UCSD-AML1 (cell line): ENCODE measurements around the gene ADA.
"Not testable (repeated sequence)": the region's sequence is repeated elsewhere in the genome, so short reads cannot be mapped to it uniquely, and the experiment has no call there.

Experiments used
- DNase-seq: peaks from one replicate; lab custom pipeline; 2025; ENCODE audit not compliant: unreplicated experiment; lab: John Stamatoyannopoulos, UW

The ADA gene

DNA sequence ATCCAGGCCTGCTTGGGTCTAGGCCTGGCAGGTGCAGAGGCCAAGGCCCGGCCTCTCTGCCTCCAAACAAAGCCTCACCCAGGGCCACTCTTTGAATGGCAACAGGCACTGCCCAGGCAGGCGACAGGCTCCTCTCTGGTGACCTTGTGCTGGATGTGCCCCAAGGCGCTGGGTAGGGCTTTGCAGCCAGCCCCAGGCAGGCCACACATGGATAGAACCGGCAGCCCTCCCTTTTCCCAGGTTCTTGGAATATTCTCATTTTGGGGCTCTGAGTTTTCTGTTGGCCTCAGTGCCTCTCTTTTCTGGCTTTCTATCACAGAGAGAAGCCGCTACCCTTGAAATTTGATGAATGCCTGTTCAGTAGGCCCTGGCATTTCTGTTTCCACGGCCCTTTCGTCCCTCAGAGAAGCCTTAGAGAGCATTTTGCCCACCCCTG lies 50.2 kb downstream of the ADA start:
- DNase-seq = no peak

DNA sequence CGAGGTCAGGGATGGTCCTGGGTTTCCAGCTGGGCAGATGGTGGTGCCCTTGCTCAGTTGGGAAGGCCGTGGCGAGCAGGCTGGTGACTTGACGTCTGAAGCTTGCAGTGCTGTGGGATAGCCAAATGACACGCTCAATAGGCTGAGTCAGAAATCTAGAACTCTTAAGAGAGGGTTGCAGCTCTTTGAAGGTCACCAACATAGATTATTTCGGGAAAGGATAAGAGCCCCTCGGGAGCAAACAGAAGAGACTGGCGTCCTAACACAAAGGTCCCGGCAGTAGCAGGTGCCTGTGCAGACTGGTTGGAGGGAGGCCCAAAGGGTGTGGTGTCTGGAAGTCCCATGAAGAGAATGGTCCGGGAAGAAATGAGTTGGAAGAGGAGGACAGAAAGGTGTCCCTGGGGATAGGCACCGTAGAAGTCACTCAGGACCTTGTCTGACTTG lies 50.7 kb downstream of the ADA start:
- DNase-seq = no peak

DNA sequence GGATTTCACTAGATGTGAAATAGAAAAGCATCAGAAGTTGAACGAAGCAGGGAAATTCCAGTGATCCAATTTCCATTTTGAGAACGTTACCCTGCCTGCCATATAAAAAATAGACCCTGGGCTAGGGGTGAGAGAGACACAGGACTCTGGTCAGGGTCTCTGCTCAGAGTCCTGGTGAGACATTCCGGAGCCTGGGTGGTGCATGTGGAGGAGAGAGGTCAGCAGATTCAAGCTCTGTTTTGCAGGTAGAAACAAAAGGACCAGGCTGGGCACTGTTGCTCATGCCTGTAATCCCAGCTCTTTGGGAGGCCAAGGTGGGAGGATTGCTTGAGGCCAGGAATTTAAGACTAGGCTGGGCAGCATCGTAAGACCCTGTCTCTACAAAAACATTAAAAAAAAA lies 51.2 kb downstream of the ADA start:
- no peak for DNase-seq

DNA sequence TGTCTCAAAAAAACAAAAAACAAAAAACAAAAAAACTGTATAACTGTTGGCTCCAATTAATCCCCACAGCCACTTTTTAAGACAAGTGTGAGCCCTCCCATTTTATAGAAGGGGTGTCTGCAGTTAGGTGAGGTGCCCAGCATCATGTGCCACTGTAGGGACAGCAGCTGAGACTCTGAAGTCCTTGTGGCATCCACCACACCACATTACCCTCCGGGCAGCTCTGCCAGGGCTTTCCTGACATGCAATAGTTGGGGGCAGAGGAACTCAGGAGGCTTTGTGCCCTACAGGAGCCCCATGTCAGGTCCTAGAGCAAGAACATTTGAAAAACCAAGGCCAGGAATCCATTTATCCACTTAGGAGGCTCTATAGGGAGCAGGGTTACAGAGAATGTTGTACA lies 51.8 kb downstream of the ADA start:
- no peak for DNase-seq

DNA sequence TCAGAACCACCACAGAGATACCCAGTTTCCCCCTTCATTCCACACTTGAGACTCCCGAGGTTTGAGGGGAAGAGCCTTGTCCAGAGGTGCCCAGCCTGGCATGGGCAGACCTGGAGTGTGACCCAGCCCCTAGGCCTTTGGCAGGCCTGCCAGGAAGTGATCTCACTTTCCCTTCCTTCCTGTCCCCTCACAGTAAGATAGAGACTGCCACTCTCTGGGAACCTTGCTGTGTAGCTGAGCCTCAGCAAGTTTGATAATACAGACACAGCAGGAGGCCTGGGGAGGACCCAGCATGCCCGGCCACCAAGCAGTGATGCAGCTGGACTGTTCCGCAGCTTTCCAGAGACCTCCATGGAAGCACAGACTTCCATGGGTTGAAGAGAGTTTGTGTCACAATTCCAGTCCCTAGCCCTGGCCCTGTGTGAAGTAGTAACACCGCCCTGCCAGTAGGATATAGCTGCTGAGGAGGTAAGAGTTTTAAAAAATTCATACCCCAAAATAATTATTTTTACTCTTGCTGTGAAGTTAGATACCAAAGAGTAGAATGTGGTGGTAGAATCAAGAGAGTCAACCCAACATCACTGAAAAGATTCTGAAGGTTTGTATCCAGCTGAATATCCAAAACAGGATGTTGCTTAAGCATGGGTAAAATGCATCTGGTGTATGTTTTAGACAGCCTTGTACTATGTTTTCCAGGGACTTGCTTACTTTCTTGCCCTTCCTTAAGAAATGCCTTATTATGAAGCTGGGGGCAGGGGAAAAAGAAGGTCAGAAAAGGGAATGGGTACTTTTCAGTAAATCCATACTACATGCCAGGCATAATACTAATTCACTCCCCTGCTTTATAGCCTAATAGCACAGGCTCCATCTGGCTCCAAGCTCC lies 52.8 kb downstream of the ADA start:
- DNase-seq = peak; percentile 61

DNA sequence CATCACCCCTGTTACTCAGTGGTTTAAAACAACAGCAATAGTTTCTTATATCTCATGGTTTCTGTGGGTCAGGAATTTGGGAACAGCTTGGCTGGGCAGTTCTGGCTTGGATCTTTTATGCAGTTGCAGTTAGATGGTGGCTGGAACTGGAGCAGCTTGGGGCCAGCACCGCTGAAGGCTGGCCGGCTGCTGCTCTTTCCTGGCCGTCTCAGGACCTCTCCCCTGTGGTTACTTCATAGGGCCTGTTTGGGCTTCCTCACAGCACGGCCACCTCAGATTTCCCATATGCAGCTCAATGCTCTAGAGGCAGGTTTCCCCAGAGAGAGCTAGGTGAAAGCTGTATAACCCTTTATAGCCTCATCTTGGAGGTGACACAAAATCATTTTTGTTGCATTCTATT lies 53.6 kb downstream of the ADA start:
- DNase-seq = no peak

DNA sequence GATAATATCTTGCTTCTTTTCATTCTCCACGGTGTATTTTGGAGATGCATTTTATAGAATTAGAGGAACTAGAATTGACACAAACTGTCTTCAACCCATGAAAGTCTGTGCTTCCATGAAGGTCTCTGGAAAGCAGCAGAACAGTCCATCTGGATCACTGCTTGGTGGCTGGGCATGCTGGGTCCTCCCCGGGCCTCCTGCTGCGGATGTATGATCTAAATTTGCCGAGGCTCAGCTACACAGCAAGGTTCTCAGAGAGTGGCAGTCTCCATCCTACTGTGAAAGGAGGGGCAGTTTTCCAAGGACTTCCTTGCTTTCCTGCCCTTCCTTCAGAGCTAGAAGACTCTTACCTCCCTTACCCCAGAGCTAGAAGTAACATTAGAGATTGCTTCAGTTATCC lies 54.0 kb downstream of the ADA start:
- no peak for DNase-seq

DNA sequence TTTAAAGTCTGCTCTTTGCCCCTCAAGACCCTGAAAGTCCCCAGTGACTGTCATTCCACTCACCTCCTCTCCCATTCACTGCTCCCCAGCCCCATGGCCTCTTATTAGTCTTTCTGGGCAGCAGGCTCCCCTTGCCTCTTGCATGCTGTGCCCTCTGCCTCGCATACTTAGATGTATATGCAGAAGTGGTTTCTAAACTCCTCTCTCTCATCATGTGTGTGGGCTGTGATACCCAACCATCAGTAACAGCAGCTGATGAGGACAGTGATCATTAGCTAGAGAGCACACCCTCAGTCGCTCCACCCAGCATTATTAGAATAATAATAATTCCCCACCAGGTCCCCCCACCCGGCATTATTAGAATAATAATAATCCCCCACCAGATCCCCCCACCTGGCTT lies 54.6 kb downstream of the ADA start:
- no peak for DNase-seq

DNA sequence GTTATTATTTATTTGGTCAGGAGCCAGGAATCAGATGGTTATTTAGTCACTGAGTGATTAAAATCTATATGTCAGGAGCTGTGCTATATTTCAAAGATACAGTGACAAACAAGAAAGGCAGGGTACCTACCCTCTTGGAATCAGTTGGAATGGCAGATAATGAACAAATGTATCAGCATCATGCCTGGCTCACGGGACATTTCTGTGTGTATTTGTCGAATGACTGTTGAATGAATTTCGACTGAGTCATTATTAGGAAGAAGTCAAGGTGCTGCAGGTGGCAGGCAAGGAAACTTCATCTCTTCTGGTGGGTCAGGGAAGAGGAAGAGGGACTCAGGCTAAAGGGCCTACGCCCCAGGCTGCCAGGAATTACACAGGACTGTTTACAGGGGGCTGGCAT lies 55.5 kb downstream of the ADA start:
- no peak for DNase-seq

DNA sequence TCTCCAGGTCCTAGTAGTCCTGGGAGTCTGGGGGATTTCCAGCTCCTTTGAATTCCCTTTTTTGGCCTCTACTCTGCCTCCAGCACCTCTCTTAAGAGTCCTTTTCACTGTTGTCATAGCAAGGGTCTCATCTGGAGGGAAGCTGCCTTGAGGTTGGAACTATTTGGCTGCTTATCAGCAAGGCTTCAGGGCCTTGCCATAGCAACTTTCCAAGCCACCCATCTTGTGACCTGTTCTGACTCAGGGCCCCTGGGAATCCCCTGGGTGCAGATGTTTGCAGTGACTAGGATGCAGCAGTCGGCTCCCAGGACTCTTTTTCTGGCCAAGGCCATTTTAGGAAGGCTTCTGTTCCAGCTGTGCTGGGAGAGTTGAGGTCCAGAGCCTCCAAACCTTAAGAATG lies 56.8 kb downstream of the ADA start:
- DNase-seq = peak; percentile 38

DNA sequence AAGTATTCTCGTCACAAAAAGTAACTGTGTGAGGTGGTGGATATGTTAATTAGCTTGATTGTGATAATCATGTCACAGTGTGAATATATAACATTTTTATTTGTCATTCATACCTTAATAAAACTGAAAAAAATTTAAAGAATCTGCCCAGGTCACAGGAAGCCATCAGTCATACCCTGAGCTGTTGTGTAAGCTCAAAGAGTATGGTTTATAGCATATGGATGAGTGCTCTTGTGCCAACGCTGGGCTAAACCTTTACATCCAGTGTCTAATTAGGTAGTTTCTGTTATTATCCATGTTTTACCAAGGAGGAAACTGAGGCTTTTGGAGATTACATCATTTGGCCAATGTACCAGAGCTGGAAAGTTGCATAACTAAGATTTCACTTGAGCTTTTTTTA lies 57.7 kb downstream of the ADA start:
- no peak for DNase-seq

DNA sequence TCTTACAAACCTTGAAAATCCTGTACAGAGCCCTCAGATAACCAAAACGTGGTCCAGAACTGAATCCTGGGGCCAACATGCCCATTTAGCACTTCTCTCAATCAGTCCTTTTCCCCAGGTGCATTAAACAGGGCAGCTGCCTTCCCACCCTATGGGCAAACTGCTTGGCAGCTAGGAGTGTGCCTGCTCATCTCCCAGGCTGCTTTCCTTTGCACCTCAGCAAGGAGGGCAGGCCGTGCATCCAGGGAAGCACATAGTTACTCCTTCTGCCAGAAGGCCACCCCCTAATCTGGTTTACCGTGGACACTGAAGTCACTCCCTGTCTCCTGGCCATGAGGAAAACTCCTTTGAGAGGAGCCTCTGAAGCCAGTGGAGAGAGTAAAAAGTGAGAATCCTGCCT lies 59.1 kb downstream of the ADA start:
- no peak for DNase-seq

DNA sequence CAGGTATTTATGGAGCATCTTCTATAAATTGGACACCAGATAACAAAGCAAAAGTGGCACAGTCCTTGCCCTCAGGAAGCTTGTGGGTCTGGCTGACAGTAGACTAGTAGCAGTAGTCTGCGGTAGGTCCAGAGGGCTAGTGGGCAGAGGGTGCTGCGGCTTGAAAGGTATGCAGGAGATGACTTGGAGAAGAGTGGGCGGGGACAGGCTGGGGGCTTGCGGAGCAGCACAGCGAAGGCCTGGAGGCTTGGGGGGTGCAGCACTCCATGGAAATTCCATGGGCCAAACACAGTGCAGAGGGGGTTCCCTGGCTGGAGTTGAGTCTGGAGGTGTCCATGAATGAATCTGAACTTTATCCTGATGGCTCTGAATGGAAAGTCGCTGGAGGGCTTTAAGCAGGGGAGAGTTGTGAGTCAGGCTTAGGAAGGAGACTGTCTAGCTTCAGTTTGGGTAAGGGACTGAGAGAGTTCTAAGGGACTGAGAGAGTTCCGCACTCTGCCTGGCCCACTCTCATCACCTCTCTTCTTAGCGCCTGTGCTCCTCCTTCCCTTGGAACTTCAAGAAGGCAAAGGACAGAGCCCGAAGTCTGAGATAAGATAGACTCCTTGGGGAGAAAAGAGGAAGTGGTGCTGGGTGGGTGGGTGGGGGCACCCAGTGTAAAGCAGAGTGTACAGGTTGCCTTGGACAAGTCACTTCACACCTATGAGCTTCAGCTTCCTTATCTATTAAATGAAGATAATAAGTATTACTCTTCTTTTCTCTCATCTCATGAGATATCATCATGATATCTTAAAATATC lies 60.3 kb downstream of the ADA start:
- DNase-seq = no peak

DNA sequence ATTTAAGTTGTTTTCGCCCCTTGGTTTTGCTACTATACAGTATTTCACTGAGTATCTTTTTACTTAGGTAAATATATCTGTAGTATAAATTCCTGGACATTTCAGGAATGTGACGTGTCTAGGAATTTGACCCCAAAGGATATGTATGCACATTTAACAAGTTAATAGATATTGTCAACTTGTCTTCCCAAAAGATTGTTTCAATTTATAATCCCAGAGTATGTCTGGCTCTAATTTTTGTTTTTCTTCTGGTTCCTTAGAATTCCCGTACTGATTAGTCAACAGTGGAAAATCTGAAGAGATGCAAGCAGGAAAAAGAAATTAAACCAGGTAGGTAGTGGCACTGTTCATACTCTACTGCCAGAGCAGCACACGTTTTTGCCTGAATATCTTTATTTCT lies 62.0 kb downstream of the ADA start:
- no peak for DNase-seq

DNA sequence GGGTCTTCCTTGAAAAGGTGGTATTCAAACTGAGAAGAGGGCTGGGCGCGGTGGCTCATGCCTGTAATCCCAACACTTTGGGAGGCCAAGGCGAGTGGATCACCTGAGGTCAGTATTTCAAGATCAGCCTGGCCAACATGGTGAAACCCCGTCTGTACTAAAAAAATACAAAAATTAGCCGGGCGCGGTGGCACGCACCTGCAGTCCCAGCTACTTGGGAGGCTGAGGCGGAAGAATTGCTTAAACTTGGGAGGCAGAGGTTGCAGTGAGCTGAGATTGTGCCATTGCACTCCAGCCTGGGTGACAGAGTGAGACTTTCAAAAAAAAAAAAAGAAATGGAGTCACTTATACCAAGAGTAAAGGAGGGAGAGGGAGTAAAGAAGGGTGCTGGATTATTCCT lies 63.2 kb downstream of the ADA start:
- DNase-seq = not testable (repeated sequence)

DNA sequence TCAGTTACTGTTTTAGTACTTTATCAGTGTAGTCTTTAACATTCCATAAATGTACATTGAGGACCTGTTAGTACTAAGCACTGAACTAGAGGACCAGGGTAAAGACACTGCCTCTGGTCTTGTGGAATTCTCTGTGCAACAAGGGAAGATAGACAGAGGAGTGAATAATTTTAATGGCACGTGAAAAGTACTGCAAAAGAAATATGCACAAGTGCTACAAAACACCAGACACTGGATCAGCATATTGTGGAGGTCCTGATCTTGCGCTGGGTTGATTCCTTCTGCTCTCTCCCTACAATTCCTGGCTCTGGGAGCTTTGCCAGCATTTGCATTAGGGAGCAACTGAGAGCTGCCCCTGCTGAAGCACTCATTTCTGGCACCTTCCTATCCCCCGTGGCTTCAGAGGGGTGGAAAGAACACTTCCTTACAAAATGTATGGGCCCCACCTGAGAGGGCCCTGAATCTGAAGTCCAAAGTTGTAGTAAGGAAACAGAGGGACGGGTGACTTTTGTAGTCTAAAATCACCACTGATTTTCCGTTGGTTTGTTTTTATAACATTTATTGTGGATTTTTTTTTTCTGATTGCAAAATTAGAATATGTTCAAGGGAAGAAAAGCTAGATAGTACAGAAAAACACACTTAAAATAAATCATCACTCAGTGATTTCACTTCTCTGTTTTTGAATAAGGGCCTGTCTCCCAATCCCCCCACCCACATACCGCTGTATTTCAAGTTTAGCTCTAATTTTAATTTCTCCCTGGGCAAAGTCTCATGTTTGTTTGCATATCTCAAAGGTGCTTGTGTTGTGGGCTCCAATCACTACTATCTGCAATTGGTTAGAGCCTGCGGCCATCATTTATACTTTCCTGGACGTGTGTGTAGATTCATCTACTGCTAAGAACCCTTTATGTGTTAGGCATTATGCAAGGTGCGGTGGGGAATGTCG lies 64.2 kb downstream of the ADA start:
- DNase-seq = no peak

DNA sequence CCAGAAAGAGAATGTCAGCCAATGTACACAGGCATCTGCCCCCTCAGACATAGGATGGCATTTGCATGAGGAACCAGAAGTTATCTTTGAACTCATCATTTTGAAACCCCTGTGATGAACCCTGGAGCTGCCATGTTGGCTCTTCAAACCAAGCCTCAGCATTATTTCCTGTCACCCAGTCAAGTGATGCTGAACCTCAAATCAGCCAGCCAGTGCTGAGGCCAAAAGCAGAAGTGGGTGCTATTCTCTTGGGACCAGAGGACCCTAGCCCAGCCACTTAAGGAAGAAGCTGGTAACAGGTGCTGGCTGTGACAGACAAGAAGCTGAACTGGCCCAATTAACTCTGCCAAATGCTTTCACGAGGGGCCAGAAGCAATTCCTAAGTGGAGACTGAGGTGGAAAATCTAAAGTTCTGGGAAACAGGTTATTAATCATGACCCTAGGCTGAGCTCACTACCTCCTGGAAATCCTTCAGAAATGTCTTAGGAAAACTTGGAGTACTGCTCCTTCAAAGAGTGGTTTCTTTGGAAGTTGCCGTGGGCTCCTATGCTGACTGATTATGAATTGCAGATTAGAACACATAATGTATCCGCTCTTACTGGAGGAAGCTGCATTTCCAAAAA lies 65.1 kb downstream of the ADA start:
- DNase-seq = peak; percentile 31

DNA sequence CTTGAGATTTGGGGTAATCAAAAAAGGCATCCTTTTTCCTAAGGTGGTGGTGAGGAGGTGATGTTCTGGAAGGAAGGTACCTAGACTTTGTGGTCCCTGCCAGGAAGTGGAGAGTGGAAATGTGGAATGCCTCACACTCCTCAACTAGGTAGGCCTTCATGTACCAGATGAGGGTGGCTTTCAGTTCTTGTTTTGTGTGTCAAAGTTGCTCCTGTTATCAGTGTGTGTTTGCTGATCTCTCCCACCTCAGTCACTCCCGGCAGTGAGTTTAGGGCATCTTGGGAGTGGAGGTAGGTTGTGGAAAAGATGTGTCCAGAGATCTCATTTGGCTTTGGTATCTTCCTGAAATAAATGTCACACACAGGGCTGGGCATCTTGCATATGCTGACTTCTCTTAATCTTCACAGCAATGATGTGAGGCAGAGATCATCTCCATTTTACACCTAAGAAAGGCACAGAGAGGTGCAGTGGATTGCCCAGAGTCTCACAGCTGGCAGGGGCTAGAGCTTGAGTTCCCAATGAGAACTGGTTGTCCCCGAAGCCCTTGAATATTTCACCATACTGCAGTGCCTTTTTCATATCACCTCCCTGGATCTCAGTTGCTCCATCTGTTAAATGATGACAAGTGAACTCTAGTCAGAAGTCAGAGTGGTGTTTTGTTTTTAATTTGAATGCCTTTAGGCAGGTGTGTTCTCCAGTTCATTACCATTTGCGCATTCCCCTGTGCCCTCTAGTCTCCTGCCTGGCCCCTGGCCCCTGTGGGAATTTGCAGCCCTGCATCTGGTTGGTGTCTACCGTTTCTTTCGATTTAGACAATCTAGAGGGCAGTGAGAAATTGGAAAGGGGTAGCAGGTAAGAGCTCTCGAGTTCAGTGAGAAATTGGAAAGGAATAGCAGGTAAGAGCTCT lies 66.2 kb downstream of the ADA start:
- DNase-seq = no peak

DNA sequence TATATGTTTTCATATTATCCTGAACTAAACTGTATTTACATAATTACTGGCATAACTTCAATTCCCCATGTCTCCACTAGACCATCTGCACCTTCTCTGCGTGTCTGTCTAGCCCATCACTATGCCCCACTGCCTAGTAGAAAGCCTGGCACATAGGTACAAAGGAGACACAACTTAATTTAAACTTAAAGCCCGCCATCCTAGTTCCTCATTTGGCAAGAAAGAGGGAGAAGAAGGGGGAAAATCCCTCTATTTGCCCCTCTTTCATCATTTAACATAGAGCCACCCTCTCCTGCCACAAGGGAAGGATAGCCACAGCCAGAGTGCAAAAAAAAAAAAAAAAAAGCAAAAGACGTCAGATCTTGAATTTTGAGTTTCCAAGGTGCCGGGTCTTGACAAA lies 67.3 kb downstream of the ADA start:
- no peak for DNase-seq

DNA sequence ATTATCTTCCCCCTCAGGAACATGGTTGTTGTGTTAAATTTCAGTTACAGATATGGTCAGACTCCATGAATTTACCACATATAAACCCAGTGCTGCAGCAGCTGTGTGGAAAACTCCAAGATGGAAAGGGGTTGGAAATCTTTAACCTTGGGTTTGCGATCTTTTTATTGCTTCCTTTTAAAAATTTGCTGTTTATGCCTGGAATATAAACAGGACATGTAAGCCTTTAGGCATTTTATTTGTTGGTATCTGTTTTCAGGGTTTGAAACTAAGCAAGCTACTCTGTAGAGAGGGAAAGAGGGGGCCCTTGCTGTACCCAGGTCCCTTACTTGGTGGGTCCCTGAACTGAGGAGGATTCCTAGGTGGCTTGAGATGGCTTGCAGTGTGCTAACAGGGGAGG lies 68.3 kb downstream of the ADA start:
- DNase-seq = no peak
